Bone marrow (tissue), 2 donors: ENCODE measurements around the gene GCSAML.
A peak's percentile ranks its signal among the peaks of the same experiment; 100 is the strongest.
"Not testable (repeated sequence)": the region's sequence is repeated elsewhere in the genome, so short reads cannot be mapped to it uniquely, and the experiment has no call there.

Experiments used
- DNase-seq, 2 donors: peaks; one replicate each; lab custom pipeline; 2025; lab: John Stamatoyannopoulos, UW

Gene GCSAML

GRCh38 chr1:247548769-247549182 lies at the start of gene GCSAML:
Gene GCSAML, plus strand, starts transcription at chr1:247549134. Its CDS starts 58 bp downstream, at chr1:247549192.
- DNase-seq, result peak in 1 of 2 donors; percentile 45

DNA sequence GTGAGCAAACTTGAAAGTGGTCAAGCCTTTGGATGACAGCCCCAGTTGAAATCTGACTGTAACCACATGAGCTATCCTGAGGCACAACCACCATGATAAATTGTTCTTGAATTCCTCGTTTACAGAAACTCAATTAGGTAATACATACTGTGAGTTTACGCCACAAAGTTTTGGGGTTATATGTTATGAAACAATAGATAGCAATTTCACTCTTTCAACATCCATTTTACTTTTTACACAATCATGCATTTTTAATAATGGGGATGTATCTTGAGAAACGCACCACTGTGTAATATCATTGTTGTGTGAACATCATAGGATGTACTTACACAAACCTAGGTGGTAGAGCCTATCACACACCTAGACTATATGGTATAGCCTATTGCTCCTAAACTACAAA lies 48.1 kb upstream of the GCSAML start:
- DNase-seq, result no peak

DNA sequence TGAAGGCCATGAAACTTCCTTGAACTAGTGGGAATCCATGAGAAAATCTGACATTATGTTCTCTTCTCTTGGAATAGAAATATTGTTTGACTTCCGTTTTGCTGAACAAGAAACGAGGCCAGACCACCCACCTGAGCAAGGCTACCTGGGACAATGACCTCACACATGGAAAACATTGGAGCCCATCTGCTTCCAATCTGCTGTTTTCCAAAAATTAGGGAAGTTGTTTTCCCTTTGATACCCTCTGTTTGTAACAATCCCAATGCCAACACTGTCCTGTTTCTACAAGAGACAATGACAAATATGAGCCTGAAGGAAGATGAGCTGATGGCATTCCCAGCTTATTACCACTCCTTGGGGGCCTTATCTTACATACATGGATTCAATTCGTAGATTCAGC lies 42.1 kb upstream of the GCSAML start:
- no peak for DNase-seq

DNA sequence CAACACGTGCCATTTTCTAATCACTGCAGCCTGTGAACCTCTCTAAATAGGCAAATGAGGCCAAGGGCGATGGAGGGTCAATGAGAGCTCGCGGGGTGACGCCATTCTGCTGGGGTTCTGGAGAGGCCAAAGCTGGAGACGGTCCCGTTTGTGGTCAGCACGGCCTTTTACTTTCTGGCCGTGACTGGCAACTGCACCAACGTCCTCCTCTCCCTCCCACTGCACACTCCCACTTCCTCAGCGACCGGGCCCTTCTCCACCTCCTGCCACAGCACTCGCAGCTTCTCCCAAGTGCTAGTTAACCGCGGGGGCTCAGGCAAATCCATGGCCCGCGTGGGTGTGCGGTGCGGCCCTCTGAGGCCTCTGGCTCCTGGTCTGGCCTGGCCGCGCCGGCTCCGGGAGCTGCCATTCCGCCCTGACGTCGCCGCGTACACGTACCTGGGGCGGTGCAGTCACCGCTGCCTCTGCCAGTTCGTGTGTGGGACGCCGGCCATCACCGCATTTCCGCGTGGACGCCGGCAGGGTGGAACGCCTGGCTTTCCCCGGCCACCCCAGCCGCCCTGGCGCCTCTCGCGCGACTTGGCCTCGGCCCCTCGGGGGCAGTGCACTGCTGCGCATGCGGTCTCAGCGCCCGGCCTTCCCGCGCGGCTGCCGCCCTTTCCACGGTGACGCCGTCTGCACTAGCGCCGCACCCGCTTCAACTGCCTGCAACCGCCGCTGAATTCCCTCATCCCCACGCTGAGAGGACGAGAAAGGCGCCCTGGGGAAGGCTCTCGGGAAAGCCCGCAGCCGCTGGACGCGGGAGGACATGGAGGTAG lies 30.9 kb upstream of the GCSAML start:
- no peak for DNase-seq

DNA sequence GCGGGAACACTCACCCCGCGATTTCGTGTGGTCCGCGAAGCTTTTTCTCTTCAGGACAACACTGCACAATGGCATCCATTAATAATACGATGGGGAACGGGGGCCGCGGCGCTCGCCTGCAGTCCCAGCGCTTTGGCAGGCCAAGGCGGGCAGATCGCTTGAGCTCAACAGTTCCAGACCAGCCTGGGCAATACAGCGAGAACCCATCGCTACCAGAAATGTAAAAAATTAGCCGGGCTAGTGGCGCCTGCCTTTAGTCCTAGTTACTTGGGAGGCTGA lies 30.4 kb upstream of the GCSAML start:
- DNase-seq, result no peak

- DNase-seq, result not testable (repeated sequence)
These were observed 27.0 kb upstream of the GCSAML start for GRCh38 chr1:247521886-247522285.

DNA sequence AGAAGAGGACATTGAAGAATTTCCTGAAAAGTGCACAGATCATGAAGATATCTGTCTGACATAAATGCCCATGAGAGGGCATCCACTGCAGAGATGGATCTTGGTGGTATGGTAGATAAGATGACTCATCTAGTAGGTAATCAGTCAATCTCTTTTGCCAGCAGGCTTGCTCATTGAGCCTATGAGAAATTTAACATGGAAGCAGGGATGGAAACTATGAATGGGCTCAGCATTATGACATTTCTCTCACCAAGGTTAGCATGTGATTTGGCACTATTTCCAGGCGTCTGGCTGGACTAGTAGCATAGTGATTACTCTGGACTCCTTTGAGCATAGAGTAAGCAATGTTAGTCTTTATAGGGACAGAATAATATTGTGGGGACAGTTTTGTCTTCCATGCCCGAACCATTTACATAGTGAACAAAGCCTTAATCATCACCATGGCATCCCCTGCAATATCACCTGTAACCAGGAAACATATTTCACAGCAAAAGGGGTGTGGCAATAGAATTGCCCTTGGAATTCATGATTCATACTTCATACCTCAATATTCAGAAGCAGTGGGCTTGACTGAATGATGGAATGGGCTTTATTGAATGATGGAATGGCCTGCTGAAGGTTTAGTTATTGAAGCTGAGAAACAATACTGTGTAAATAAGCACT lies 20.0 kb upstream of the GCSAML start:
- no peak for DNase-seq

GRCh38 chr1:247529771-247530355 lies 19.1 kb upstream of the GCSAML start:
- DNase-seq, result no peak

GRCh38 chr1:247530785-247531184 lies 18.1 kb upstream of the GCSAML start:
- no peak for DNase-seq

GRCh38 chr1:247531937-247532336 lies 17.0 kb upstream of the GCSAML start:
- no peak for DNase-seq

GRCh38 chr1:247535402-247535801 lies 13.5 kb upstream of the GCSAML start:
- DNase-seq, result no peak

DNA sequence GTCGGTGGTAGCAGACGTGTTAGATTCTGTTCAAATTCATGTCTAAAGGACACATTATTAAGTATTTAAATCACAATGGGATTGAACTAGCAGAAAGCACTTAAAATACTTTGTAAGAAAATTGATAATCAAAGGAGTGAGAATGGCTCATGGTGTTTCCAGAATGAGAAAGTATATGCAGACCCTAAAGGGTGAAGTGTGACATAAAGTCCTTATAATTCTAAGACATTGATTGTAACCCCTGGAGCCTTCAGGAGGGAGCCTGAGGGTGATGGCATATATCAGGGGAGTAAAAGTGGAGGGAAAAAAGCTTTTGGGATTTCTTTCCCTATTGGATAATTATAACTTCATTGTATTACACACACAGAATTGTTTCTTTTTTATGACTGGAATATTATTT lies 12.6 kb upstream of the GCSAML start, which contains the start of gene OR2C3:
OR2C3 (minus strand) TSS at position 101 of the 400 bp plus-strand sequence. CDS start 3,929 bp downstream, outside the sequence.
- DNase-seq, result no peak

DNA sequence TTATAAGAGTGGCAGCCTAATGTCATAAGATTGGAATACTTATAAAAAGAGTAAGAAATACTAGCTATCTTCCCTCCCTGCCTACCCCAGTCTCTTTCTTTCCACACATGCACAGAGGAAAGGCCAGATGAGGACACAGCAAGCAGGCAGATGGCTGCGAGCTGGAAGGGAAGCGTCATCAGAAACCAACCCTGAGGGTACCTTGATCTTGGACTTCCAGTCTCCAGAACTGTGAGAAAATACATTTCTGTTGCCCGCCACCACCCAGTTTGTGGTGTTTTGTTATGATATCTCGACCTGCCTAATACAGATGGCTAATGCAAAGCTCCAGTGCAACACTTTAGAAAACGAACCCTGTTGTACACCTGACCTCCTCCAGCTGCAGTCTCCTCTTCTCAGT lies 10.4 kb upstream of the GCSAML start:
- no peak for DNase-seq

DNA sequence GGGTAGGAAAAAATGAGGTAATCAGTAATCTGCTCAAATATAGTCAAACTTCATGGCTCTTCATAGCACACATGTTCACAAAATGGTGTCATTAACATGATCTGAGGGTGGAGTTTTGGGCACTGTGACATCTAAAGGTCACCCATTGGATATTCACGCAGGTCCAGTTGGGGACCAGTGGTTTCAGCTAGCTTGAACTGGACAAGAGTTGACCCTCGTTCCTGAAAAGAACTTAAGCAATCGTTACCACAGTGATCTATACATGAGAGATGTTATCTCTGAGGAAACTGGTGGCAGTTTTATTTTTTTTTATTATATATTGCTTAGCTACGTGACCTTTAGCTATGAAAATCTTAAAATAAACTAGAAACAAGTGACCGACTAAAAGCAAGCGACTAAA lies 9.7 kb upstream of the GCSAML start:
- DNase-seq, result no peak

- DNase-seq, result peak in 1 of 2 donors; percentile 10
These were observed 8.4 kb upstream of the GCSAML start for GRCh38 chr1:247540581-247540980.

DNA sequence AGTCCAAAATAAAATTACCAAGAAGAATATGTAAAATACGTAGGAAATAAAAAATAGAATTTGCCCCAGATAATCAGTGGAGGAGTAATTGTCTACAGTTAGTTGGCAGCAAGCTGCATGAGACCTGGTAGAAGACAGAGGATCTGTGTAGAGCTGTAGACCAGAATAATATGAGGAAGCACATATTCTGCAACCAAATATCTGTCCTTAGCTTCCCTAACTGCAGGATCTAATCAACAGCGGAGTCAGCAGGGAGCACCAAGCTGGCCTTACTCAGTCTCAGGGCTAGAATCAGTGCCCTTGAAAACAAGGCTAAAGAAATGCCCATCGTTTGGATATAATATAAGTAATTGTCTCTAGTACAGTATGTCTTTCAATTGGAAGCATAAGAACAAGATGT lies 6.1 kb upstream of the GCSAML start:
- DNase-seq, result no peak

DNA sequence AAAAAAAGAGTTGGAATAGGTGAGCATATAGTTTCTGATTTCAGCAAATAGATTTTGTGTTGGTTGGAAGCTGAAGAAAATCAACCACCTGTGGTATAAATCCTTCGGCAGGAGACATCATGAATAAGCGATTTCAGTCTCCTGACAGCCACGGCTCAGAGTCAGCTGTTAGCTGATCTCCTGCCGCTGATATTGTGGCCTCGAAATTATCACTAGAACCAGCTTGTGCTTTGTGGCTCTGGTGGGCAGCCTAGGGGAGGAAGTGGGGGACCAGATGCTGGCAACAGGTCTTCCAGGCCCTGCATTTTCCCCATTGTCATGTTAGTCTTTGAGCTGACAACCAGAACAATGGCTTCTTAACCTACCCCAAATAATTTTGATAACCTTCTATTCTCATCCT lies 842 bp upstream of the GCSAML start:
- peak in 1 of 2 donors; percentile 90 for DNase-seq

- no peak for DNase-seq
These were observed 2.8 kb downstream of the GCSAML start for GRCh38 chr1:247551721-247552120.

- no peak for DNase-seq
These were observed 3.3 kb downstream of the GCSAML start for GRCh38 chr1:247552231-247552630.

- DNase-seq, result no peak
These were observed 9.2 kb downstream of the GCSAML start for GRCh38 chr1:247557926-247558674.

DNA sequence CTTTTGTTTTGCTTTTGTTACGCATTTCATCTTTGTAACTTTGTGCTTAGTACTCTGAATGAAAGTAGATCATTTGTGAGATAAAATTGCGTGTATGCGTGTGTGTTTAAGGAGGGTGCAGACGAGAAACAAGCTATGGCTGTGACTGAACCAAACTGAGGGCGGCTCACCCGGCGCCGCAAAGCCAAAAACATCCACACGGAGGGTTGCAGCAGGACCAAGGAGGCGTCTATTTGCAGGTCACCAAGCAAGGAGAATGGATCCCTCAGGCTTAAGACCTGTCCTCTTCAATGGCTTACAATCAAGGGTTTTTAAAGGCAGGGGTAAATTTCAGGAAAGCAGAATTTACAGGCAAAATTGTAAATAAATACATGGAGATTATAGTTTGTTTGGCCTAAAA lies 12.8 kb downstream of the GCSAML start:
- no peak for DNase-seq

DNA sequence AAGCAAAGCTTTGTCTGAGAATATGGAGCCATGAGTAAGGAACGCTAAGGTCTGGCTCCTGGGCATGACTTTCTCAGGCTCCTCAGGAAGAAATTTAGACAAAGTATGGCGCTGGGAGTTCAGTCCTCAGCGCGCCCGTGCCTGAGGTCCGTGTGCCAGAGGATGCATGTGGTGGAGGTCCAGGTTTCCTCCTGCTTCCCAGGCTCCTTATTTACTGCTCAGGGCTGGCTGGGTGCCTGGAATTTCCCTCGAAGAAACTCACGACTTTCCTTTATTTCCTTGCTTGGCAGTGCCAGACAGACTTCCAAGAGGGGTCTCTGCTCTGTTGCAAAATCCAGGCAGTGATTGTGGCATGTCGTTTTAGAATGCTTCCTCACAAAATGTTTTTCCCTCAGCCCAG lies 13.3 kb downstream of the GCSAML start:
- no peak for DNase-seq

GRCh38 chr1:247574236-247574635 lies 25.3 kb downstream of the GCSAML start:
- no peak for DNase-seq
